GM18517 (cell line): ENCODE data around the gene NT5M.
"Not testable (repeated sequence)": the region's sequence is repeated elsewhere in the genome, so short reads cannot be mapped to it uniquely, and the experiment has no call there.

Source experiments
- ATAC-seq: cut with Tn5 transposase; IDR thresholded peaks from one replicate; pipeline ENCODE4 v1.9.1; 2021; ENCODE audit warnings: mild to moderate bottlenecking, moderate library complexity; ENCODE audit not compliant: unreplicated experiment

Gene NT5M

DNA sequence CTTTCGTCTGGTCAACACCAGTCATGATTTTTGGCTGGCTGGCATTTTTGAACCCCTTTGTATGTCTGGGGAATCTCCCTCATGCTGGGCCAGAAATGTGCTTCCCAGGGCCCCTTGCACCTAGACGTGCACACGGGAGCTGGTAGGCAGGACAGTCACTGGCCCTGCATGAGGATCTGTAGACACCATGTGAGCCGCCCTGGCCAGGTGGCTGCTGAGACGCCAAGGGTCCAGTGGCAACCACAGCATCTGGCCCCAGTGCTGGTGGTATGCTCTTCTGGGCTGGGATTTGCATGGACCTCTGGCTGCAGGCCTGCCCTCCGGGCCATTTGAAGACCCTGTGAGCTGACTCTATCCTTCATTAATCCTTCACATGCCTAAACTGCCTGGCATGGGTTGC, 67.5 kb downstream of the NT5M start:
- no peak for ATAC-seq

GRCh38 chr17:17372856-17373520, 69.8 kb downstream of the NT5M start:
- no peak for ATAC-seq

GRCh38 chr17:17375841-17376240, 72.7 kb downstream of the NT5M start:
- no peak for ATAC-seq

DNA sequence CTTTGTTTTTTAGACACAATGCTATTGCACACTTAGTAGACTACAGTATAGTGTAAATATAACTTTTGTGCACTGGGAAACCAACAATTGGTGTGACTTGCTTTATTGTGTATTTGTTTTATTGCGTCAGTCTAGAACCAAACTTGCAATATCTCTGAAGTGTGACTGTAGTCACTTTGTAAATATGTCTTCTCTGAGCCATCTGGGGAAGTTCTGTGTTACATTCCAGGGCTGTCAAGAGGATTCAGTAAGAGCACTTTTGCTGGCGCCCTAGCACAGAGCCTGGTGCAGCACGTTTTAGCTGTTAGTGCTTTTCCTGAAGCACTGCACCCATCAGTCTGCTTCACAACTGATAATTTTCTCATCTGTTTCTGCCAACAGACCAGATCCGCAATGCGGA, 73.2 kb downstream of the NT5M start:
- no peak for ATAC-seq

DNA sequence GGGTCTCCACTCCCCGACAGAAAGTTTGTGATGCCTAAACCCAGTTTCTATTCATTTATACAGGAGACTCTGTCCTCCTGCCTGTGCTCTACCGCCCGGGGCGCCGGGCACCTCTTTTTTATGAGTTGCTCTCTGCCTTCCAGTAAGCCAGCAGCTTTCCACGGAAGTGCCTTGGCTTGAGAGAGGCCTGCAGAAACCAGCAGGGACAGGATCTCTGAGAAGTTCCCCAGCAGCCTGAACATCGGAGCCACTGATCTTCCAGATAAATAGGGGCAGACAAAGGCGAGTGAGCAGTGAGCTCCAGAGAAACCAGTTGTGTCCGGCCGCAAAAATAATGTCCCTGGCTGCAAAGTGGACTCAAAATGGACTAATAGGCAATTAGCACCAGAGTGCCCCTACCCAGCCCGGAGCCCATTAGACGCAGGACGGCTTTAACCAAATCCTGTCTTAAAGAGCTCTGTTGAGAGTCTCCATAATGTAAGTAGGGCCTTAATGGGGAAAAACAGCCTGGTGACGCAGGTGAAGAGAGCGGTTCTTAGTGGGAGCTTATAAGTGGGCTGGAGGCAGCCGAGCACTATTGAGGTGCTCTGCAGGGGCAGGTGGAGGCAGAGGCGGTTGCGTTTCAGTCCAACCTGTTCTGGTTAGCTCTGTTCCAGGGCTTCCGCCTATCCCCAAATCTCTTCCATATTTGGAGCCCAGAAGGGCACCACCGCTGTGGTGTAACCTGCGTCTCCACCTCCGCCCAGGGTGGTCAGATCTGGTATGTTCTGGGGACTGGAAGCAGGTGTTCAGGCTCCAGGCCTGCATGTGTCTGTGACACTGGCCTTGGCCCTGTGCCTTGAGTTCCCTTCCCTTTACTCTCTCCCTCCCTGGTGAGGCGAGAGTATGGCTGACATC, 74.1 kb downstream of the NT5M start:
- ATAC-seq, result no peak

- ATAC-seq, result no peak
Measured at GRCh38 chr17:17379197-17379991, 76.2 kb downstream of the NT5M start.

DNA sequence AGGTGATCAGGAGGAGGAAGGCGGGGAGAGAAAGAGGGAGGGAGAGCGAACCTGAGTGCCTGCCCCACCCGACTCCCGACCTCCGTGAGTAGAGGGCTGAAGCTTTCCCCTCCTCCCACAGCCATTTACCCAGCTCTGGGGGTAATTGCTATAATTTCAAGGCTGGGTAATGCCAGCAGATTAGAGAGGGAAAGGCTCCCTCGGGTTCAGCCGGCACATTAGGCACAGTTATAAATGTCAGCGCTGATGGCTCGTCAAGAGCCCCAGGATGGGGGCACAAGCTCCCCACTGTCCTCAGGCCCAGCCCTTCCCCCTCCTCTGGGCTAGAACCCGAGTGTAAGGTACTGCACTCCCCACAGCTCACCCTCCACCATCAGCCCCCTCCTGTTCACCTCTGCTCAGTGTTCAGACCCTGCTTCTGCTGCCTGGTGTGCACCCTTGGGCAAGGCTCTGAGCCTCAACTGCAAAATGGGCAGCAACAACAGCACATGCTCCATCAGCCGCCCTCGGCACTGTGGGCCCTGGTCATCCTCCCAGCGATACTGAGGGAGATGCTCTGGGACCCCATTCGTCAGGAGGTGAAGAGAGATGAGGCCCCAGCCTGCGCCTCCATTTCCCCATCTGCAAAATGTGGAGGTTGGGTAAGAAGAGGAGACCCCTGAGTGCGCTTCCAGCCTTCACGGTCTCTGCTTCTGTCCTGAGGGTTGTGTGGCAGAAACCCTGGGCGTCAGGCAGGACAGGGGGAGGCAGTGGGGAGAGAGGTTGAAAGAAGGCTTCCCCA, 77.2 kb downstream of the NT5M start:
- no peak for ATAC-seq

DNA sequence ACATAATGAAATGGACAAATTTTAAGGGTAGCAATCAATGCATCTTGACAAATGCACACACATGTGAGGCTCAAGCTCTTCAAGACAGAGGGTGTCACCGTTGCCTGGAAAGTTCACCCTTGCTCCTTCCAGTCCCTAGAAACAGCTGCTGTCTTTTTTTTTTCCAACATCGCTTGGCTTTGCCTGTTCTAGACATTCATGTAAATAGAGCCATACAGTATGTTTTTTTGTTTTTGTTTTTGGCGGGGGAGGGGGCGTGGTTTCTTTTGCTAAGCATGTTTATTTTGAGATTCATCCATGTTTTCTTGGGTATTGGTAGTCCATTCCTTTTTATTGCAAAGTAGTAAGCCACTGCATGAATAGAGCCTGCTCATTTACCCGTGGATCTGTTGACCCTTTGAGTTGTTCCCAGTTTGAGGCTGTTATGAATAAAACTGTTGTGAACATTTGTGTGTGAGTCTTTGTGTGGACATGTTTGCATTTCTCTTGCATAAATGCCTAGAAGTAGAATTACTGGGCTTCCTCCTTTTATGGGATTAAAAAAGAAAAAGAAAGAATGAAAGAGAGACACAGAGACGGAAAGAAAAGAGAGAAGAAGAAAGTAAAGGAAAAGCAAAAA, 78.4 kb downstream of the NT5M start:
- no peak for ATAC-seq

- no peak for ATAC-seq
Measured at GRCh38 chr17:17382065-17382459, 78.9 kb downstream of the NT5M start.

DNA sequence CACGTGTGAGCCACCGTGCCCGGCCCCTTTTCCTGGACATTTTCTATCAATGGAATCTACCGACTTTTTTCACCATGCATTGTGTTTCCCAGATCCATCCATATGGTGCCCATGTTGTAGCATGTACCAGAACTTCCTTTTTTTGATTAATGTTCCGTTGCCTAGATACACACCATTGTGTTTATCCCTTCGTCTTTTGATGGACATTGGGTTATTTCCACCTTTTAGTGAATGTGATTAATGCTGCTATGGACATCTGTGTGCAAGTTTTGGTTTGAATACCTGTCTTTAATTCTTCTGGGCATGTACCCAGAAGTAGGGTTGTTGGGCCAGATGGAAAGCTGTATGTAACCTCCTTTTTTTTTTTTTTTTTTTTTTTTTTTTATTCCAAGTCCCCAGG, 79.8 kb downstream of the NT5M start:
- no peak for ATAC-seq

DNA sequence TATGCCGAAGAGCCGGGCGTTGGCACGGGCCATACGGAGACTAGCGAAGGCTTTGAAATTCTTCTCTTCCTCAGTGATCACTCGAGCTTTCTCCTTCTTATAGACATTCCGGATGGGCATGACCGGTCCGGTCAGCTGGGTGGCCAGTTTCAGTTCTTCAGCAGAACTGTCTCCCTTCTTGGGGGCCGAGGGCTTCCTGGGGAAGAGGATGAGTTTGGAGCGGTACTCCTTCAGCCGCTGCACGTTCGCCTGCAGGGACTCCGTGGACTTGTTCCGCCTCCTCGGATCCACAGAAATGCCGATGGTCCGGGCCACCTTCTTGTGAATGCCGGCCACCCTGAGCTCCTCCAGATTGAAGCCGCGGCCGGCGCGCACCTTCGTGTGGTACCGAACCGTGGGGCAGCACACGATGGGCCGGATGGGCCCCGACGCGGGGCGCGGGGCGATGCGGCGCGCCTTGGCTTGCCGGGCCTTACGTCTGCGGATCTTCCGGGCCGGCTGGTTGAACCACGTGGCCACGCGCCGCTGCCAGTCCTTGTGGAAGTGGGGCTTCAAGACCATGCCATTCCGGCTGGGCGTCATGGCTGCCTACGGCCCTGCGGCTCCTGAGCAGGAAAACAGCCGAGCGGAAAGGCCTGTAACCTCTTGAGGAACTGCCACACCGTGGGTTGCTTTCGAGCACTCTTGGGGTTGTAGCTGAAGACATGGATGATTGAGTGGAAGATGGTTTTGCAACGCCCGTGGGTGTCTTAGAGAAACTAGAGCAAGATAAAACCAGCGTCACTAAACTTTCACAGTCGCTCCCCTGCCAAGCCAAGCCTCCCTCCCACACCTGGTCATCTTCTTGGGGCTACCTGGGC, 80.5 kb downstream of the NT5M start:
- ATAC-seq, result not testable (repeated sequence)

DNA sequence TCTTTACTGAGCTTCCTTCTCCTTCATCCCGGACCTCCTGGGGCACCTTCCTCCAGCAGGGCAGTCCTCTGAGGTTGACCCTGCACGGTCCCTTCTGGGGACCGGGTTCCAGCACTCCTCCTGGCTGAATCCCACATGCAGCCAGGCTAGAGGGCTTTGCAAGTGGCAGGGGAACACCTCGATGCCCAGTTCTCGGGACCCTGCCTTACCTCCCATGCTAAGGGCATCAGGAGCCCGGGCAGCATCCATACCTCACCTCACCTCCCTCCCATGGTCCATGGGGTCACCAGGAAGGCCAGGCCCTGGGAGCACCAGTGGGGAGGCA, 81.1 kb downstream of the NT5M start:
- no peak for ATAC-seq

DNA sequence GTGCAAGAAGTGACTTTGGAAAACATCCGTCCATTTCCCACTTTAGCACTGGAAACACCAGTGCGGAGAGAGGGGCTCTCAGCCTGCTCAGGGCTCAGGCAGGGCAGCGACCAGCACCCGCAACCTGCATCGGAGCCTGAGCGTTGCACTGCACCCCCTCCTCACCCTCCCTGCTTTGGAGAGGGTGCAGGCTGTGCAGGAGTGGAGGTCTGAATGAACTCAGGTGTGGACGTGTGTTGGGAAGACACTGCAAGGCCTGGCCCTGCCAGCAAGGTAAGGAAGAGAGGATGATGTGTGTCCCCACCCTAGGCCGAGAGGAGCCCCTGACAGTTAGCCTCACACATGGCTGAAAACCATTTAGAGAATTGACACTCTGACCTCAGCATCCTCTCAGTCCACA, 81.8 kb downstream of the NT5M start:
- ATAC-seq, result no peak

- ATAC-seq, result no peak
Measured at GRCh38 chr17:17385491-17385890, 82.3 kb downstream of the NT5M start.

DNA sequence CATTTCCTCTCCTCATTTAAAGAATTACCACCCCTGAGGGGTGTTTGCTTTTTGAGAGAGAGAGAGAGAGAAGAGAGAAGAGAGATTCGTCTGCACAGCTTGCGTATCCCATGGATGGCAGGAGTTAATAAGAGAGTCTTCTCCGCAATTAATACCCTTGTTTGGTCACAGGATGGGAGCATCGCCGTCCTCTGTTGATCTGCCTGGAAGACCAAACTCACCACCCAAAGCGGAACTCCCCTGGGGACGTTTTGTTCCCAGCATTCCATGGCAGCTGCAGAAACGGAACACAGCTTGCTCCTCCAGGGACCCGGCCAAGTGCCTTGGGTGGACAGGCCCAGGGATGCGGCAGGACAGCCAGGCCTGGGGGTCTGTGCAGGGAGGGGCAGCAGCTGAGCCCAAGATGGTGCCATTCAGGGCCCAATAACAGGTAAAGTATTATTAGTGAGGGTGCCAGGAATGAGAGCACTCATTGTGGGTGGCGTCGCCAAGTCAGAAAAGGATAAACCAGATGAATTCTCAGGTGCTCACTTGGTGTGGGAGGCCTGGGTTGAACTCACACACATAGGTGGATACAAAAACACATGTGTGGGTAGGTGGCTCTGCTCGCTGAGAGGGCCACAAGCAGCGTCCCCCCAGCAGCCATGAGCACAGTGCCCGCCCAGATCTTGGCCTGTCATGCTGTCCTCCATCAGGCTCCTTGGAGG, 83.1 kb downstream of the NT5M start:
- ATAC-seq, result no peak

GRCh38 chr17:17387017-17387497, 83.9 kb downstream of the NT5M start:
- ATAC-seq, result no peak

- no peak for ATAC-seq
Measured at GRCh38 chr17:17387498-17388362, 84.6 kb downstream of the NT5M start.
